H1 (cell line): ENCODE data around the gene NXPH2. TPM values are rescaled to one million over a fixed set of nuclear protein-coding genes. Genes with fewer than 3 reads are reported as not detected.

Experiments
- CTCF ChIA-PET: fragments of 300-600 bp; sonication (Branson Sonifier 250); formaldehyde crosslinking; loops from one replicate; lab custom pipeline; 2021; ENCODE audit not compliant: partially characterized antibody; lab: Charles Lee
- POLR2A ChIA-PET: fragments of 300-600 bp; sonication (Branson Sonifier 250); formaldehyde crosslinking; loops from one replicate; lab custom pipeline; 2021; ENCODE audit warnings: inconsistent platforms; ENCODE audit not compliant: partially characterized antibody; lab: Charles Lee
- DNase-seq, 2 experiments: peaks; one replicate each; pipeline versions ENCODE4 v3.0.0 to v3.0.0-alpha.2; 2010 to 2022; ENCODE audit warnings: low spot score in 2 of 2, low read depth in 1 of 2, mixed read lengths in 1 of 2
- FAIRE-seq: peaks from 2 replicates; lab custom pipeline; 2011; peaks lifted over from hg19 to GRCh38; lab: Jason Lieb, UNC
- H2AFZ ChIP-seq: 2 replicates; pipeline ENCODE4 v1.8.1; 2012; ENCODE audit warnings: low read length, inconsistent platforms
- H2AK5ac ChIP-seq: 2 replicates; pipeline ENCODE4 v1.6.1; 2013; ENCODE audit warnings: low read depth, low read length
- H2BK120ac ChIP-seq: replicated peaks from 2 replicates; pipeline ENCODE3; 2013; ENCODE audit warnings: low read depth, low read length, inconsistent platforms
- H2BK12ac ChIP-seq: 2 replicates; pipeline ENCODE4 v1.6.1; 2013; ENCODE audit warnings: low read depth, low read length
- H2BK15ac ChIP-seq: 2 replicates; pipeline ENCODE4 v1.6.1; 2013; ENCODE audit warnings: low read length
- H2BK20ac ChIP-seq: 2 replicates; pipeline ENCODE4 v1.6.1; 2013; ENCODE audit warnings: low read length
- H2BK5ac ChIP-seq: 2 replicates; pipeline ENCODE4 v1.6.1; 2013; ENCODE audit warnings: low read depth, low read length
- H3K14ac ChIP-seq: 2 replicates; pipeline ENCODE4 v1.6.1; 2013; ENCODE audit warnings: inconsistent platforms; ENCODE audit not compliant: insufficient read length
- H3K18ac ChIP-seq: 2 replicates; pipeline ENCODE4 v1.6.1; 2013; ENCODE audit warnings: low read length; ENCODE audit errors: extremely low read depth
- H3K23ac ChIP-seq: 2 replicates; pipeline ENCODE4 v1.6.1; 2013; ENCODE audit warnings: inconsistent platforms; ENCODE audit not compliant: insufficient read length
- H3K23me2 ChIP-seq: 2 replicates; pipeline ENCODE4 v1.6.1; 2013; ENCODE audit warnings: low read depth, low read length
- H3K27ac ChIP-seq: 2 replicates; pipeline ENCODE4 v1.6.1; 2011; ENCODE audit warnings: low read depth, low read length, inconsistent platforms
- H3K27me3 ChIP-seq, 4 experiments: replicated peaks in 1 of 4; 1 replicate in 1 of 4; 2 replicates in 3 of 4; pipeline versions ENCODE4 v1.6.1 to v1.8.1; 2011 to 2013; ENCODE audit warnings: low read length in 3 of 4, mild to moderate bottlenecking in 3 of 4, inconsistent platforms in 2 of 4, mixed read lengths in 2 of 4, moderate library complexity in 1 of 4; ENCODE audit not compliant: control insufficient read depth in 3 of 4, insufficient read depth in 3 of 4; ENCODE audit errors: extremely low read depth in 1 of 4
- H3K36me3 ChIP-seq, 4 experiments: 2 replicates each; pipeline versions ENCODE4 v1.6.1 to v1.8.1; 2011 to 2013; ENCODE audit warnings: mild to moderate bottlenecking in 4 of 4, low read length in 3 of 4, moderate library complexity in 2 of 4, control low read depth in 1 of 4, inconsistent platforms in 1 of 4; ENCODE audit not compliant: insufficient read depth in 4 of 4, control insufficient read depth in 2 of 4
- H3K4ac ChIP-seq: replicated peaks from 2 replicates; pipeline ENCODE3; 2013; ENCODE audit warnings: low read length, low read depth, mixed read lengths, inconsistent platforms; ENCODE audit not compliant: insufficient read length
- H3K4me1 ChIP-seq, 4 experiments: replicated peaks in 1 of 4; 1 replicate in 1 of 4; 2 replicates in 3 of 4; pipeline versions ENCODE4 v1.6.1 to v1.8.1; 2011 to 2013; ENCODE audit warnings: low read length in 3 of 4, inconsistent platforms in 2 of 4, mixed read lengths in 1 of 4; ENCODE audit not compliant: insufficient read depth in 4 of 4, control insufficient read depth in 3 of 4
- H3K4me2 ChIP-seq, 2 experiments: 2 replicates each; pipeline versions ENCODE4 v1.6.1 to v1.8.1; 2011 to 2013; ENCODE audit warnings: low read depth in 2 of 2, low read length in 2 of 2, control low read depth in 1 of 2, inconsistent platforms in 1 of 2, mild to moderate bottlenecking in 1 of 2; ENCODE audit not compliant: insufficient read depth in 1 of 2
- H3K4me3 ChIP-seq, 4 experiments: fragments of 200-600, 300-600 bp in 1 of 4; sonication (generic), shearing (Covaris generic), sonication (Bioruptor Twin) in 1 of 4; 2 replicates each; pipeline versions ENCODE4 v1.5.1 to v1.8.1; 2011 to 2016; ENCODE audit warnings: low read length in 4 of 4, low read depth in 3 of 4, control low read depth in 2 of 4, inconsistent platforms in 2 of 4, mild to moderate bottlenecking in 2 of 4, mixed read lengths in 1 of 4, moderate library complexity in 1 of 4; ENCODE audit not compliant: insufficient read depth in 2 of 4; ENCODE audit errors: extremely low read depth in 1 of 4
- H3K56ac ChIP-seq: replicated peaks from 2 replicates; pipeline ENCODE3; 2013; ENCODE audit warnings: low read depth, mild to moderate bottlenecking, mixed read lengths, low read length, inconsistent platforms; ENCODE audit not compliant: insufficient read length
- H3K79me1 ChIP-seq: 2 replicates; pipeline ENCODE4 v1.6.1; 2013; ENCODE audit warnings: low read depth, low read length, control low read depth
- H3K79me2 ChIP-seq, 2 experiments: 2 replicates each; pipeline versions ENCODE4 v1.6.1 to v1.8.1; 2012 to 2013; ENCODE audit warnings: low read length in 2 of 2, mild to moderate bottlenecking in 2 of 2, inconsistent platforms in 1 of 2; ENCODE audit not compliant: insufficient read depth in 2 of 2, control insufficient read depth in 1 of 2
- H3K9ac ChIP-seq, 4 experiments: replicated peaks in 1 of 4; 1 replicate in 1 of 4; 2 replicates in 3 of 4; pipeline versions ENCODE4 v1.6.1 to v1.8.1; 2011 to 2013; ENCODE audit warnings: low read depth in 3 of 4, low read length in 3 of 4, control low read depth in 2 of 4, mild to moderate bottlenecking in 2 of 4, moderate library complexity in 2 of 4, inconsistent platforms in 1 of 4; ENCODE audit errors: extremely low read depth in 1 of 4
- H3K9me3 ChIP-seq, 2 experiments: 2 replicates each; pipeline versions ENCODE4 v1.6.1 to v1.8.1; 2012 to 2013; ENCODE audit warnings: mild to moderate bottlenecking in 2 of 2, moderate library complexity in 2 of 2, control low read depth in 1 of 2, inconsistent platforms in 1 of 2, low read depth in 1 of 2, low read length in 1 of 2, mixed read lengths in 1 of 2; ENCODE audit not compliant: insufficient read depth in 2 of 2
- H4K20me1 ChIP-seq, 2 experiments: replicated peaks in 1 of 2; 2 replicates each; pipeline versions ENCODE3 to v1.8.1; 2011 to 2013; ENCODE audit warnings: inconsistent platforms in 2 of 2, low read length in 2 of 2, mild to moderate bottlenecking in 1 of 2; ENCODE audit not compliant: insufficient read depth in 2 of 2, control insufficient read depth in 1 of 2
- H4K5ac ChIP-seq: 2 replicates; pipeline ENCODE4 v1.6.1; 2013; ENCODE audit warnings: low read length, low read depth, mixed read lengths, inconsistent platforms; ENCODE audit not compliant: insufficient read length
- H4K8ac ChIP-seq: 2 replicates; pipeline ENCODE4 v1.8.0; 2013; ENCODE audit warnings: mild to moderate bottlenecking, moderate library complexity, low read length, inconsistent platforms; ENCODE audit not compliant: insufficient read depth; ENCODE audit errors: extremely low read depth
- H4K91ac ChIP-seq: replicated peaks from 2 replicates; pipeline ENCODE3; 2013; ENCODE audit warnings: low read length, mixed read lengths, inconsistent platforms; ENCODE audit not compliant: insufficient read length
- ATF3 ChIP-seq: IDR thresholded peaks from 2 replicates; pipeline ENCODE4 v1.6.1; 2011; ENCODE audit warnings: low read depth, mild to moderate bottlenecking, low read length; ENCODE audit not compliant: insufficient read depth
- BACH1 ChIP-seq: IDR thresholded peaks from 2 replicates; pipeline ENCODE4 v1.6.1; 2012; ENCODE audit warnings: low read length, improper control_type of control experiment
- CBX5 ChIP-seq: fragments of 300-800, 300-1000 bp; sonication (generic); IDR thresholded peaks from 2 replicates; pipeline ENCODE4 v1.7.1; 2016; ENCODE audit warnings: antibody characterized with exemption, low read length, low read depth
- CHD1 ChIP-seq: IDR thresholded peaks from 2 replicates; pipeline ENCODE4 v1.6.1; 2012; ENCODE audit warnings: low read depth, low read length, improper control_type of control experiment
- CHD2 ChIP-seq: IDR thresholded peaks from 2 replicates; pipeline ENCODE4 v1.6.1; 2012; ENCODE audit warnings: low read length, improper control_type of control experiment
- GABPA ChIP-seq: IDR thresholded peaks from 2 replicates; pipeline ENCODE4 v1.6.1; 2011; ENCODE audit warnings: mild to moderate bottlenecking, low read length, moderate library complexity, borderline replicate concordance; ENCODE audit not compliant: insufficient read depth
- MAFK ChIP-seq: IDR thresholded peaks from 2 replicates; pipeline ENCODE4 v1.6.1; 2012; ENCODE audit warnings: low read depth, mild to moderate bottlenecking, improper control_type of control experiment, low read length
- POU5F1 ChIP-seq: IDR thresholded peaks from 2 replicates; pipeline ENCODE4 v1.6.1; 2011; ENCODE audit warnings: low read depth, mild to moderate bottlenecking, low read length, moderate library complexity
- SIRT6 ChIP-seq: IDR thresholded peaks from one replicate; pipeline ENCODE4 v1.7.1; 2012; ENCODE audit warnings: low read length, inconsistent platforms
- SRF ChIP-seq: IDR thresholded peaks from 2 replicates; pipeline ENCODE4 v1.6.1; 2011; ENCODE audit warnings: mild to moderate bottlenecking, low read depth, low read length, moderate library complexity
- WGBS, 2 experiments: shearing (Covaris generic) in 1 of 2; methylation state at CpG; one replicate each; pipeline versions ENCODE4 v1.1.6 to v1.1.7; 2013 to 2015; ENCODE audit warnings: low lambda C conversion rate in 2 of 2, mixed read lengths in 2 of 2, inconsistent platforms in 1 of 2, low coverage in 1 of 2, missing lambda C conversion rate in 1 of 2; ENCODE audit not compliant: insufficient replicate concordance in 2 of 2, insufficient coverage in 1 of 2, insufficient read length in 1 of 2; ENCODE audit errors: extremely low coverage in 1 of 2, missing lambda C conversion rate in 1 of 2; 5-methylcytosine and 5-hydroxymethylcytosine counted together
- polyA plus RNA-seq, 7 experiments: library from polyadenylated mRNA; depleted of rRNA in 3 of 7; stranded (reverse) in 5 of 7; unstranded in 2 of 7; fragments of >200 nt in 5 of 7; fragments of 200-250 nt in 2 of 7; gene quantifications; 1 replicate in 5 of 7; 2 replicates in 1 of 7; 4 replicates in 1 of 7; pipeline versions ENCODE4 v1.2.1 to v1.2.3, GENCODE V29; 2011 to 2013; ENCODE audit warnings: missing spikeins in 2 of 7, mixed read lengths in 2 of 7
- total RNA-seq: library from RNA; stranded (reverse); fragmentation: NEBNext Ultra II Directional; extraction: Animal tissue kit (Norgen Biotek cat#: 25700); gene quantifications from 2 replicates; pipeline ENCODE4 v1.2.1, GENCODE V29; 2021

Gene NXPH2
- total and polyA plus RNA-seq, 2 of the 8 experiments (the other 6 are each of a cell fraction or from before 2014, with no cell fraction given), result 1.9 to 6.9 TPM

- Histone ChIP-seq H3K4me3 (no peak overlapping the region), H3K14ac (no peak overlapping the region), H2BK12ac (no peak overlapping the region), H3K79me2 (no peaks in the 10 kb centered on the region), H4K91ac (no peak overlapping the region), H2BK15ac (no peak overlapping the region), H3K23me2 (no peaks in the 10 kb centered on the region), H3K18ac (no peak overlapping the region), H3K27ac (no peak overlapping the region), H3K4me2 (no peak overlapping the region), H4K8ac (no peak overlapping the region), H3K27me3 (no peaks in the 10 kb centered on the region), H2BK120ac (no peak overlapping the region), H2BK20ac (no peak overlapping the region), H3K79me1 (no peaks in the 10 kb centered on the region), H4K5ac (no peak overlapping the region), H3K23ac (no peak overlapping the region), H4K20me1 (no peaks in the 10 kb centered on the region), H2AK5ac (no peak overlapping the region), H3K36me3 (no peaks in the 10 kb centered on the region), H3K9ac (no peak overlapping the region), H3K4ac (no peak overlapping the region), H2BK5ac (no peak overlapping the region), H3K56ac (no peak overlapping the region), H3K9me3 (no peaks in the 10 kb centered on the region), H3K4me1 (peaks cover 0 to 3% (median 0%) of the 10 kb centered on the region in 4 experiments; a peak in 1 of 7 replicates), H2AFZ (no peak overlapping the region)
- WGBS, 2 experiments, result 84% methylated on average over 2 of the region's 2 CpGs; no CpG with 5 or more reads in 1 of the 2 experiments
- TF ChIP-seq GABPA, result no peak
- TF ChIP-seq SRF, result no peak
- TF ChIP-seq CBX5, result no peak
- TF ChIP-seq MAFK, result no peak
- TF ChIP-seq CHD1, result no peak
- TF ChIP-seq ATF3, result no peak
- TF ChIP-seq SIRT6, result no peak
- no peak for TF ChIP-seq CHD2
- no peak for TF ChIP-seq POU5F1
- TF ChIP-seq BACH1, result no peak
- DNase-seq (no peak), FAIRE-seq (no peak)
- ChIA-PET POLR2A (no interaction called here), CTCF (interaction anchor here (1.0 to 1.7 kb wide), 3 partner anchors 11 to 147 kb away, joined by 3 read pairs; no protein-coding TSS in a partner anchor)
Measured at GRCh38 chr2:138682163-138682562, 98.0 kb downstream of the NXPH2 start.
